Mucosa of rectum (tissue), 2 donors: ENCODE results near the gene PIP5K1B.

Experiments used
- H3K27ac ChIP-seq, 2 donors: one replicate each; pipeline ENCODE4 v1.7.0; 2013; ENCODE audit warnings: inconsistent platforms in 2 of 2, low read depth in 2 of 2, low read length in 2 of 2
- H3K27me3 ChIP-seq, 2 donors: one replicate each; pipeline ENCODE4 v1.7.0; 2013; ENCODE audit warnings: low read length in 2 of 2; ENCODE audit not compliant: control insufficient read depth in 2 of 2, insufficient read depth in 2 of 2
- H3K36me3 ChIP-seq, 2 donors: one replicate each; pipeline ENCODE4 v1.7.0; 2013; ENCODE audit warnings: low read length in 2 of 2; ENCODE audit not compliant: control insufficient read depth in 2 of 2, insufficient read depth in 2 of 2
- H3K4me1 ChIP-seq, 2 donors: one replicate each; pipeline ENCODE4 v1.7.0; 2013; ENCODE audit warnings: low read length in 2 of 2, mild to moderate bottlenecking in 1 of 2; ENCODE audit not compliant: control insufficient read depth in 2 of 2, insufficient read depth in 2 of 2
- H3K4me3 ChIP-seq, 2 donors: one replicate each; pipeline ENCODE4 v1.7.0; 2013; ENCODE audit warnings: low read length in 2 of 2
- H3K9ac ChIP-seq, 2 donors: one replicate each; pipeline ENCODE4 v1.7.0; 2013; ENCODE audit warnings: low read length in 2 of 2, low read depth in 1 of 2, mild to moderate bottlenecking in 1 of 2
- H3K9me3 ChIP-seq, 2 donors: one replicate each; pipeline ENCODE4 v1.7.0; 2013; ENCODE audit warnings: low read length in 2 of 2; ENCODE audit not compliant: control insufficient read depth in 2 of 2
- donor health status: healthy.
- donor health status: Normal muscosa, but diverticular disease.

Gene PIP5K1B

GRCh38 chr9:68998812-68999211, 293.8 kb downstream of the PIP5K1B start:
- Histone ChIP-seq H3K9me3 (no peaks in the 10 kb centered on the region), H3K4me1 (peaks cover 0 to 3% of the 10 kb centered on the region in 2 donors), H3K9ac (no peak overlapping the region), H3K27me3 (no peaks in the 10 kb centered on the region), H3K4me3 (no peak overlapping the region), H3K27ac (no peak overlapping the region), H3K36me3 (peaks cover 3 to 6% of the 10 kb centered on the region in 2 donors)

GRCh38 chr9:68999393-69000105, 294.5 kb downstream of the PIP5K1B start:
- Histone ChIP-seq H3K27me3 (no peaks in the 10 kb centered on the region), H3K27ac (no peak overlapping the region), H3K36me3 (peaks cover 3 to 6% of the 10 kb centered on the region in 2 donors), H3K4me3 (no peak overlapping the region), H3K4me1 (peaks cover 0 to 3% of the 10 kb centered on the region in 2 donors), H3K9me3 (no peaks in the 10 kb centered on the region), H3K9ac (no peak overlapping the region)

GRCh38 chr9:69001921-69002320, 296.9 kb downstream of the PIP5K1B start:
- Histone ChIP-seq H3K9me3 (no peaks in the 10 kb centered on the region), H3K4me1 (peaks cover 0 to 3% of the 10 kb centered on the region in 2 donors), H3K4me3 (no peak overlapping the region), H3K36me3 (peaks cover 7 to 12% of the 10 kb centered on the region in 2 donors), H3K27ac (no peak overlapping the region), H3K9ac (no peak overlapping the region), H3K27me3 (no peaks in the 10 kb centered on the region)

GRCh38 chr9:69003051-69003450, 298.0 kb downstream of the PIP5K1B start:
- no peak overlapping the region for H3K27ac ChIP-seq
- no peaks in the 10 kb centered on the region for H3K27me3 ChIP-seq
- no peak overlapping the region for H3K9ac ChIP-seq
- peaks cover 7 to 9% of the 10 kb centered on the region in 2 donors for H3K36me3 ChIP-seq
- H3K9me3 ChIP-seq = no peaks in the 10 kb centered on the region
- peaks cover 0 to 3% of the 10 kb centered on the region in 2 donors for H3K4me1 ChIP-seq
- no peak overlapping the region for H3K4me3 ChIP-seq

- Histone ChIP-seq H3K36me3 (peaks cover 9 to 15% of the 10 kb centered on the region in 2 donors), H3K27ac (no peak overlapping the region), H3K4me1 (no peaks in the 10 kb centered on the region), H3K27me3 (no peaks in the 10 kb centered on the region), H3K9me3 (no peaks in the 10 kb centered on the region), H3K9ac (no peak overlapping the region), H3K4me3 (no peak overlapping the region)
Observed at GRCh38 chr9:69004836-69005235, 299.8 kb downstream of the PIP5K1B start.

- no peak overlapping the region for H3K27ac ChIP-seq
- H3K27me3 ChIP-seq = no peaks in the 10 kb centered on the region
- H3K9me3 ChIP-seq = no peaks in the 10 kb centered on the region
- no peaks in the 10 kb centered on the region for H3K4me1 ChIP-seq
- no peak overlapping the region for H3K9ac ChIP-seq
- peaks cover 5 to 13% of the 10 kb centered on the region in 2 donors for H3K36me3 ChIP-seq
- no peak overlapping the region for H3K4me3 ChIP-seq
Observed at GRCh38 chr9:69009708-69010107, 304.7 kb downstream of the PIP5K1B start.

GRCh38 chr9:69012696-69013381, 307.8 kb downstream of the PIP5K1B start:
- H3K9me3 ChIP-seq = no peaks in the 10 kb centered on the region
- no peaks in the 10 kb centered on the region for H3K27me3 ChIP-seq
- no peak overlapping the region for H3K9ac ChIP-seq
- no peak overlapping the region for H3K27ac ChIP-seq
- no peaks in the 10 kb centered on the region for H3K4me1 ChIP-seq
- peaks cover 0 to 9% of the 10 kb centered on the region in 2 donors for H3K36me3 ChIP-seq
- no peak overlapping the region for H3K4me3 ChIP-seq

- Histone ChIP-seq H3K9ac (no peak overlapping the region), H3K9me3 (no peaks in the 10 kb centered on the region), H3K27ac (no peak overlapping the region), H3K27me3 (no peaks in the 10 kb centered on the region), H3K4me1 (no peaks in the 10 kb centered on the region), H3K4me3 (no peak overlapping the region), H3K36me3 (peaks cover 0 to 9% of the 10 kb centered on the region in 2 donors)
Observed at GRCh38 chr9:69013382-69013727, 308.3 kb downstream of the PIP5K1B start.

- H3K27me3 ChIP-seq = no peaks in the 10 kb centered on the region
- no peaks in the 10 kb centered on the region for H3K9me3 ChIP-seq
- no peak within 1 kb of the TSS for H3K27ac ChIP-seq
- H3K36me3 ChIP-seq = peaks cover 0 to 7% of the 10 kb centered on the region in 2 donors
- no peak within 1 kb of the TSS for H3K9ac ChIP-seq
- H3K4me1 ChIP-seq = no peaks in the 10 kb centered on the region
- H3K4me3 ChIP-seq = no peak within 1 kb of the TSS
Observed at GRCh38 chr9:69014013-69014412, 309.0 kb downstream of the PIP5K1B start, which contains the start of gene PRKACG. Gene PRKACG (minus strand): TSS chr9:69014113. CDS start chr9:69014092, 21 bp downstream.
